ENCODE data around the gene PLXNA4. TPM values are rescaled to one million over a fixed set of nuclear protein-coding genes. Genes with fewer than 3 reads are reported as not detected.

The PLXNA4 gene
- polyA plus RNA-seq, 4 donors, result 10.5 to 15.5 (median 12.5) TPM

GRCh38 chr7:132564849-132565248 lies 11.4 kb downstream of the PLXNA4 start:
- no peak for DNase-seq (ENCODE audit: low read depth in 4 of 4, low spot score in 2 of 4)

DNA sequence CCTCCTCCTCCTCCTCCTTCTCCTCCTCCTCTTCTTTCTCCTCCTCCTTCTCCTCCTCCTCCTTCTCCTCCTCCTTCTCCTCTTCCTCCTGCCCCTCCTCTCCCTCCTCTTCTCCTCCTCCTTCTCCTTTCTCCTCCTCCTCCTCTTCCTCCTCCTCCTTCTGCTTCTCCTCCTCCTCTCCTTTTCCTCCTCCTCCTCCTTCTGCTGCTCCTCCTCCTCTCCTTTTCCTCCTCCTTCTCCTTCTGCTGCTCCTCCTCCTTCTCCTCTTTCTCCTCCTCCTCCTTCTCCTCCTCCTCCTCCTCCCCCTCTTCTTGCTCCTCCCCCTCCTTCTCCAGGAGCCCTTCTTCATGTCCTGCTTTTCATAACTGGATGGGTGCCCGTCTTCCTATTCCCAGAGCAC lies 12.2 kb downstream of the PLXNA4 start:
- DNase-seq (ENCODE audit: low read depth in 4 of 4, low spot score in 2 of 4), result no peak

DNA sequence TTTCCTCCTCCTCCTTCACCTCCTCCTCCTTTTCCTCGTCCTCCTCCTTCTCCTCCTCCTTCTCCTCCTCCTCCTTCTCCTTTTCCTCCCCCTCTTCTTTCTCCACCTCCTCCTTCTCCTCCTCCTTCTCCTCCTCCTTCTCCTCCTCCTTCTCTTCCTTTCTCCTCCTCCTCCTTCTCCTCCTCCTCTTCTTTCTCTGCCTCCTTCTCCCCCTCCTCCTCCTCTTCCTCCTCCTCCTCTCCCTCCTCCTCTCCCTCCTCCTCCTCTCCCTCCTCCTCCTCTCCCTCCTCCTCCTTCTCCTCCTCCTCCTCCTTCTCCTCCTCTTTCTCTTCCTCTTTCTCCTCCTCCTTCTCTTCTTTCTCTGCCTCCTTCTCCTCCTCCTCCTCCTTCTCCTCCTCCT lies 13.6 kb downstream of the PLXNA4 start:
- no peak for DNase-seq (ENCODE audit: low read depth in 4 of 4, low spot score in 2 of 4)

- no peak for DNase-seq (ENCODE audit: low read depth in 4 of 4, low spot score in 2 of 4)
Measured at GRCh38 chr7:132561763-132562162, 14.5 kb downstream of the PLXNA4 start.

- DNase-seq (ENCODE audit: low read depth in 4 of 4, low spot score in 2 of 4), result no peak
Measured at GRCh38 chr7:132560825-132561529, 15.3 kb downstream of the PLXNA4 start.

DNA sequence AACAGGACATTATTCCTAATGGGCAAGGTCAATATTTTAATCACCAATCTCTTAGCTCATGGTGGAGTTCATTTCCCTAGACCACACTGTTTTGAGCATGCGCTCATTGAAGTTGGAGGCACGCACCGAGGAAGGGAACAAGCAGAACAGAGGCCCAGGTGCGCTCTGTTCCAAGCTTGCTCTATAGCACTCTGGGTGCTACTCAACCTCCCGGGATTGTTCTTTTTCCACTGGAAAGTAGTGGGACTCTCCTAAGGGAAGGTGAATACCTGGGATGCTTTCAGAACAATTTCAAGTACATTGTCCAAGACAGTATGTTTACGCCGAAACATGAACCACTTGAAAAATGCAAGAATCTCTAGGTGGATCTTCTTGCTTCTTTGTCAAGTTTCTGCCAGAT lies 16.2 kb downstream of the PLXNA4 start:
- DNase-seq (ENCODE audit: low read depth in 4 of 4, low spot score in 2 of 4), result no peak

GRCh38 chr7:132558815-132559214 lies 17.5 kb downstream of the PLXNA4 start:
- DNase-seq (ENCODE audit: low read depth in 4 of 4, low spot score in 2 of 4), result no peak

GRCh38 chr7:132557489-132558044 lies 18.7 kb downstream of the PLXNA4 start:
- DNase-seq (ENCODE audit: low read depth in 4 of 4, low spot score in 2 of 4), result no peak

DNA sequence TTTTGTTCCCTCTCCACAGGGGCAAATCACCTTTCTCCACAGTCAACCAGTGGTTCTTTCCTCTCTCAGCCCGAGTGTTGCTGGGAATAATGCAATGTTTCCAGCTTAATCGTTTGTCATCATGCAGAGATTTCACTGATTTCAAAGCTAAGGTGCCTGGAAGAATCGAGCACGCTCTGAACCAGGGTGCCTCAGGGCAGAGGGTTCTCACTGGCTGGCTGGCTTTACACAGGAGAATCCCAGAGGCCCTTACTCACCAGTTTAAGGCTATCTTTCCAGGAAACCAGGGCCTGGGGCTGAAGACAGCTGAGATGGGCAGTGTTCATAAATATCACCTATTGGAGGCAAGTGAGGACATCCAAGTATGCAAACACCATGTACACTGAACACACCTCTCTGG lies 21.8 kb downstream of the PLXNA4 start:
- no peak for DNase-seq (ENCODE audit: low read depth in 4 of 4, low spot score in 2 of 4)

DNA sequence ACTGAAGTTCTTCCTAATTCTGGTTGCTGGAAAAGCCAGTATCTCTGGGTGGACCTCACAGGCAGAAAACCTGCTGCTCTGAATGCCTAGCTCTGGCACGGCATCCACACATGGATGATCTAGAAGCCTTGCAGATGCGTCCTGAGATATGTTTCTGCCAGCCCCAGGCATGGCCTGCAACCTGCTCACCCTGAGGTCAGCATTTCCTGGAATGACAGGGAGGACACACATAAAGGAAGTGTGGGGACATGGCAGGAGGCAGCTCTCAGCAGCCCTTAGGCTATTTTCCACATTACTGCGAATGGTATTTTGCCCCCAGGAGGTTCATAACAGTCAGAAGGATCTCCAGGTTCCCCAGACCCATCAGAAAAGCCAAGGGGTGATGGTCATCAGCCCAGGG lies 23.2 kb downstream of the PLXNA4 start:
- no peak for DNase-seq (ENCODE audit: low read depth in 4 of 4, low spot score in 2 of 4)

DNA sequence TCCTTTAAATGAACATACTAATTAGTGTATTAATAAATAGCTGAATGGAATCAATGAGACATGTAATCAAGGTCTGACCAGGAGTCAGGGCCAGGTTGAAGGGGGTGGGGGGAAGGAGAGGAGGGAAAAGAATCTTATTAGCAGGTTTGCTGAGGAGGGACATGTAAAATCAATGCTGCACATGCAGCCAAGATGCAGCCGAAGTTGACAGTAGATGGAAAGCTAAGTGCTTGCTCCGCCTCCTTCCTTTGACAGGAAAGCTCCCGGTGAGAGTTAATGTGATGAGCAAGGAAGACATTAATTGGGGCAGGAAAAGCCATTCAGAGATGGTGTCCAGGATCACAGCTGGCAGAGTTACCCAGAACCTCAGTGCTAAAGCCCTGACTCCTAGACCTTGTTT lies 24.4 kb downstream of the PLXNA4 start:
- DNase-seq (ENCODE audit: low read depth in 4 of 4, low spot score in 2 of 4), result no peak

DNA sequence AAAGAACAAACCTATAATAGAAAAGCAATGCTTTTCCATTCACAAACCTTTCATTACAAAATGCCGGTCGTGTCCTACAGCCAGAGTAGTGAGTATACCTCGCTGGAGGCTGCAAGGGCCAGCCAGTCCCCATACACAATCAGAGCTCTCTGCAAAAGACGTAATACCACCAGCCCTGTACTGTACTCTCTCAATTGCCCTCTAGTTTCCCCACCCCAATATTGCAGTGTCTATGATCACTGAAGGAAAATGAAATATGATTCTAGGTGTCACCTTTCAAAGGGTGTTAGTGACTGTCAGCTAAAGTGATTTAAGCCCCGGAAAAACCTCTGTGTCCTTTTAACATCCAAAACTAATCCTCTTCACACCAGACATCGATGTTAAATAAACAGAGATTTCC lies 24.8 kb downstream of the PLXNA4 start:
- no peak for DNase-seq (ENCODE audit: low read depth in 4 of 4, low spot score in 2 of 4)

DNA sequence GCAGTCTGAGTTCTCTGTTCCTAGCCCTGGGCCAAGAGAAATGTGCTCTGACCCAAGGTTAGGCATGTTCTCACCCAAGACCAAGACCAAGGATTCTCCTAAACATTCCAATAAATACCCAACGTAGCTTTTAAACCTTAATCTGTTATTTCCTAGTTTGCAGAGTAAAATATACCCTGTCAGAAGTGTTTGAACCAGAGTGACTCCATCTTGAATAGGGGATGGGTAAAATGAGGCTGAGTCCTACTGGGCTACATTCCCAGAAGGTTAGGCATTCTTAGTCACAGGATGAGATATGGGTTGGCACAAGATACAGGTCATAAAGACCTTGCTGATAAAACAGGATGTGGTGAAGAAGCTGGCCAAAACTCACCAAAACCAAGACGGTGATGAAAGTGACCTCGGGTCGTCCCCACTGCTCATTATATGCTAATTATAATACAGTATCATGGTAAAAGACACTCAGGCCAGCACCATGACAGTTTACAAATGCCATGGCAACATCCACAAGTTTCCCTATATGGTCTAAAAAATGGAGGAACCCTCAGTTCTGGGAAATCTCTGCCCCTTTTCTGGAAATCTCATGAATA lies 27.7 kb downstream of the PLXNA4 start:
- no peak for DNase-seq (ENCODE audit: low read depth in 4 of 4, low spot score in 2 of 4)

DNA sequence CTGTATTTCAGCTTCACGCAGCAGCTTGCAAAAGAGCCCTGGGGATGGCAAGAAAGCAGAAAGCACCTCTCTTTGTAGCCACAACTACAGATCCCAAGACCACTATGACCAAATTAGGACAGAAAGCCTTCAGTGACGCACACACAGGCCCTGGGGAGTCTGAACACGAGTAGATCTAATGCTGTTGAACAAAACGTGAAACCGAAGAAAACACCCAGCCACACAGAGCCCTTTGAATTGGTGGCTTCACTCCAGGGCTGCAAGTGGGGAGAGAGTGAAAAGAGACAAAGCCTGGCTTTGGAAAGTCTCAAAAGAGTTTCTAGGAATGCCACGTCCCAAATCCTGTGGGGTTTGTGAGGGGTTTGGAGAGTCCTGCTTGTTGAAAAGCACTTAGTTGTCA lies 28.4 kb downstream of the PLXNA4 start:
- DNase-seq (ENCODE audit: low read depth in 4 of 4, low spot score in 2 of 4), result no peak

DNA sequence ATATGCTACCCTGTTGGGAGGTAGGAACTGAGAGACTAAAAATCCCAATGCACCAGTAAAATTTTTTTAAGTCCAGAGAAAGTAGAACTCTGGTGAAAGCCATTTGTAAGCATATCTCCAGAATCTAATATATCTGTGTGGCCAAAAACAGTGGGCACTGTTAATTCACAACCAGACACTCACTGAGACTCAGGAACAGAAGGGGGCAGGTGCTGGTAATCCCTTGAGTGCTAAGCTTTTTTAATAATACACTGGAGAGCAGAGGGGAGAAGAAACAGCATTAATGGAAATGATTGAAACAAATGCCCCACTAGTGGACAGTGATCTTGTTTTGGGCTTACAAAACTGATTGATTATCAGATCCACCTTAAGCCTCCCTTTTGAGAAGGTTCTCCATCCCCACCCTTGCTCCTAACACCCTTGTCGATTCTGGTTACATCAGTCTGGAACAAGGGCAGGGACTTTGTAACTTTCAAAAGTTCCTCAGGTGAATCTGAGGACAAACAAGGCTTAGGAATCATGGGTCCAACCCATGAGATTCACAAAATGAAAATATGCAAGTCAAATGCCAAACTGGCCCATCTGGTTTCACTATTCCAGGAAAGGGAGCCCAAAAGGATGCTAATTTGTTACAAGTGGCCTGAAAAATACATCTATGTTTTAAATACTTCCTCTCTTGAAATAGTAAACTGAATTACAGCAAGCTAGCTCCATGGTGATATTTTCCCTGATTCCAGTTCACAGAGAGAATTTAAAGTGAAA lies 29.7 kb downstream of the PLXNA4 start:
- DNase-seq (ENCODE audit: low read depth in 4 of 4, low spot score in 2 of 4), result no peak

GRCh38 chr7:132545756-132546155 lies 30.5 kb downstream of the PLXNA4 start:
- DNase-seq (ENCODE audit: low read depth in 4 of 4, low spot score in 2 of 4), result no peak

DNA sequence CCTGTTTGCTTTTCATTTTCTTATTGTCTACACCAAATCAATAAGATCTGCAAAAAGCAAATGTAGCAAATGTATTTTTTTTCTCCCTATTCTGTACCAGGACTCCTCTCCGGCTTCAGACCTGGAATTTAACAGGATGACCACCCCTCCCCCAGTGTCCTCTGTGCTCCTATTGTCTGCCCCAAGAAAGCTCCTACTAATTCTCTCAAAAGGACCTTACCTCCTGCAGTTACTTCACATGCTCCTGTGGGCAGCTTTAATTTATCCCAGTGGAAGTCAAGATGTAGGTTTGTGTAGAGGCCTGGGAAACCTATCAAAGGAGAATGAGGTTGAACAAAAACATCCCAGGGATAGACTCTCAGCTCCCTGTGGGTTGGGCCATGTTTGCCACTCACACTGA lies 31.3 kb downstream of the PLXNA4 start:
- no peak for DNase-seq (ENCODE audit: low read depth in 4 of 4, low spot score in 2 of 4)

DNA sequence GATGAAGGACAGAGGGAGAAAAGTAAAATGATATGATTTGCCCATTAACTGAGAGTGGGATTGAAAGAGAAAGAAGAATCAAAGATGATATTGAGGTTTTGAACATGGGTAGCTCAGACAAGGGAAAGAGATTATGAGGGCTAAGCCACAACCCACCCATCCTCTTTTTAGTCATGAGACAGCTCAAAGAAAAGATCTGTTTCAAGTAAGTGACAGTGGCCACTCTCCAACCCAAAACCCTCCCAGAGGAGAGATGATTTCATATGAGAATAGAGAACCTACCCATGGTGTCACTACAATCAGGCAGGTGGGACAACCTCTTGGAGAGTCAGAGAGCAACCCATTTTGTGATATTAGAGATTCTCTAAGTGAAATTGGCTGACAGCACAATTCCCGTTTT lies 32.2 kb downstream of the PLXNA4 start:
- no peak for DNase-seq (ENCODE audit: low read depth in 4 of 4, low spot score in 2 of 4)

DNA sequence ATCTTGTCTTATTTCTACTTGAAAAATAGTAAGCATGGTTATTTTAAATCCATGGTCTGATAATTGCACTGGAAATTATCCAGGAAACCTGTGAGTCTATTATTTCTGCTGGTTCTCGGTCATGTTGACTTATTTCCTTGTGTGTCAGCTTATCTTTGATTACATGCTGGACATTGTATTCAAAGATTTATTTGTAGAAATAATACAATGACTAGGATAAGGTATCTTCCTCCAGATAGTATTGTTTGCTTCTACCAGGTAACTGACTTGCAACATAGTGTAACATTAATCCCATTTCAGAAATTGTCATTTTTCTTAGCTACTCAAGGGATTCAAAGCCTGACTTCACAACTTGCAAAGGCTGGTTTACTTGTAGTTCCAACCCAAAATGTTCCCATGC lies 33.4 kb downstream of the PLXNA4 start:
- DNase-seq (ENCODE audit: low read depth in 4 of 4, low spot score in 2 of 4), result no peak

- no peak for DNase-seq (ENCODE audit: low read depth in 4 of 4, low spot score in 2 of 4)
Measured at GRCh38 chr7:132541656-132542055, 34.6 kb downstream of the PLXNA4 start.

DNA sequence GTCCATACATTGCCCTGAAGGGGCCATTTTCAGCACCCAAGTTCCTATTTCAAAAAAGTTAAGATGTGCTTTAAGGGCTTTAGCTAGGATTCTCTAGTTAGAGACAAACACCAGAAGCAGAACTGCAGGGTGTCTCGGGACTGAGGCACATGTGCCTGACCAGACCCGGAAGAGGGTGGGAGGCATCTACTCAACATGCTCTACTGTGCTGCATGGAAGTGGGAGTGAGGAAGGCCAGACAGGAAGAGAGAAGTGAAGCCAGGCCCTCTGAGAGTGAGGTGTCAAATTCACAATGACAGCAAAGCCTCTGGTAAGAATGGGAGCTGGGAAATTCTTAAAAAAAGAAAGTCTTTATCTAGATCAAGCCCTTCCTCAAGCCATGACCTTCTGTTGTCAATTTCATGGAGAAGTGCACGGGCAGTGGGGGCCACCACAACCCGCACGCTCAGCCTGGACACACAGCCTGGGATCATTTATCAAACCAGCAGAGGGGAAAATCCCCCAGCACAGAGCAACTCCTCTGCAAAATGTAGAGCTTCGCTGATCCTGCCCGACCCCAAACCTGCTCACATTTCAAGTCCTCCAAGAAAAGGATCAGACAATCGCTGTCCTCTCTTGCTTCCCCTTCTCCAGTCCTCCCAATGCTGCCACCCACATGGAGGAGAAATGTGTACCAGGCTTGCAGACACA lies 38.7 kb downstream of the PLXNA4 start:
- peak in 3 of 4 donors; percentile 19 to 29 (median 23) for DNase-seq (ENCODE audit: low read depth in 4 of 4, low spot score in 2 of 4)
